ENCODE data around the gene ETV5. TPM values are rescaled to one million over a fixed set of nuclear protein-coding genes. Genes with fewer than 3 reads are reported as not detected.

ETV5 gene
- 61.0 and 63.4 TPM in 2 replicates for total RNA-seq
- long read RNA-seq, partial matches to known transcripts, result 8 of 24 reads
- long read RNA-seq, other reads (novel, unspliced or antisense), result 14 of 24 reads

GRCh38 chr3:186108941-186109865, at the start of gene ETV5:
TSS of gene ETV5 (minus strand) at chr3:186109089. CDS start at chr3:186105868, 3,221 bp downstream.
- H3K36me3 Mint-ChIP-seq (ENCODE audit: low read depth), result no peaks in the 10 kb centered on the region
- H3K27ac Mint-ChIP-seq (ENCODE audit: unreplicated experiment), result peak within 1 kb of the TSS; percentile 99
- H3K4me1 Mint-ChIP-seq, result peaks cover 67% of the 10 kb centered on the region
- peaks cover 20% of the 10 kb centered on the region for H3K27me3 Mint-ChIP-seq (ENCODE audit: low read depth)
- peak within 1 kb of the TSS; percentile 93 for H3K4me3 Mint-ChIP-seq
- TF ChIP-seq, protein P1, sequence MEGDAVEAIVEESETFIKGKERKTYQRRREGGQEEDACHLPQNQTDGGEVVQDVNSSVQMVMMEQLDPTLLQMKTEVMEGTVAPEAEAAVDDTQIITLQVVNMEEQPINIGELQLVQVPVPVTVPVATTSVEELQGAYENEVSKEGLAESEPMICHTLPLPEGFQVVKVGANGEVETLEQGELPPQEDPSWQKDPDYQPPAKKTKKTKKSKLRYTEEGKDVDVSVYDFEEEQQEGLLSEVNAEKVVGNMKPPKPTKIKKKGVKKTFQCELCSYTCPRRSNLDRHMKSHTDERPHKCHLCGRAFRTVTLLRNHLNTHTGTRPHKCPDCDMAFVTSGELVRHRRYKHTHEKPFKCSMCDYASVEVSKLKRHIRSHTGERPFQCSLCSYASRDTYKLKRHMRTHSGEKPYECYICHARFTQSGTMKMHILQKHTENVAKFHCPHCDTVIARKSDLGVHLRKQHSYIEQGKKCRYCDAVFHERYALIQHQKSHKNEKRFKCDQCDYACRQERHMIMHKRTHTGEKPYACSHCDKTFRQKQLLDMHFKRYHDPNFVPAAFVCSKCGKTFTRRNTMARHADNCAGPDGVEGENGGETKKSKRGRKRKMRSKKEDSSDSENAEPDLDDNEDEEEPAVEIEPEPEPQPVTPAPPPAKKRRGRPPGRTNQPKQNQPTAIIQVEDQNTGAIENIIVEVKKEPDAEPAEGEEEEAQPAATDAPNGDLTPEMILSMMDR (conservative IDR thresholded peaks at IDR 0.05), result no peak
- DNase-seq (ENCODE audit: low read depth, low spot score), result peak; percentile 94
- H3K9me3 Mint-ChIP-seq, result no peaks in the 10 kb centered on the region

DNA sequence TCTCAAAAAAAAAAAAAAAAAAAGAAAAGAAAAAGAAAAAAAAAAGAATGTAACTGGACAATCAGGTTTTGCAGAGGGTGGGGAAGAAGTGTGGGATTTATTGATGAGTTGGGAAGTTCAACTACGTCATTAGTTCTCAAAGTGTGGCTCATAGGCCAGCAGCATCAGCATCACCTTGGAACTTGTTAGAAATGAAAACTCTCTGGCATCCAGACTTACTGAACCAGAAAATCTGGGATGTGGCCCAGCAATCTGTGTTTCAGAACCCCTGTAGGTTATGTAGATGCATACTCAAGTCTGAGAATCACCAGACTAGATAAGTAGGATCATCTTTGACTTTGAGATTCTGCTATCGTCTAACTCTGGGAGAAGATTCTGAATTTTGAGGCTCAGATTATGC, 45.8 kb upstream of the ETV5 start:
- TF ChIP-seq, protein P1 (conservative IDR thresholded peaks at IDR 0.05), result no peak
- no peaks in the 10 kb centered on the region for H3K9me3 Mint-ChIP-seq

GRCh38 chr3:186152889-186153292, 44.0 kb upstream of the ETV5 start:
- H3K4me1 Mint-ChIP-seq, result peaks cover 7% of the 10 kb centered on the region
- H3K9me3 Mint-ChIP-seq, result no peaks in the 10 kb centered on the region
- TF ChIP-seq, protein P1 (conservative IDR thresholded peaks at IDR 0.05), result no peak
- no peak overlapping the region for H3K4me3 Mint-ChIP-seq
- no peak for DNase-seq (ENCODE audit: low read depth, low spot score)
- H3K27me3 Mint-ChIP-seq (ENCODE audit: low read depth), result no peaks in the 10 kb centered on the region
- H3K27ac Mint-ChIP-seq (ENCODE audit: unreplicated experiment), result no peak overlapping the region
- no peaks in the 10 kb centered on the region for H3K36me3 Mint-ChIP-seq (ENCODE audit: low read depth)

More for the DNA sequence above, 45.8 kb upstream of the ETV5 start:
- no peaks in the 10 kb centered on the region for H3K36me3 Mint-ChIP-seq (ENCODE audit: low read depth)
- no peaks in the 10 kb centered on the region for H3K27me3 Mint-ChIP-seq (ENCODE audit: low read depth)
- peaks cover 7% of the 10 kb centered on the region for H3K4me1 Mint-ChIP-seq
- DNase-seq (ENCODE audit: low read depth, low spot score), result no peak
- H3K27ac Mint-ChIP-seq (ENCODE audit: unreplicated experiment), result no peak overlapping the region
- H3K4me3 Mint-ChIP-seq, result no peak overlapping the region

- TF ChIP-seq, protein P1 (conservative IDR thresholded peaks at IDR 0.05), result no peak
- Mint-ChIP-seq H3K9me3 (no peaks in the 10 kb centered on the region), H3K36me3 (ENCODE audit: low read depth) (no peaks in the 10 kb centered on the region), H3K4me3 (no peak overlapping the region), H3K4me1 (peaks cover 7% of the 10 kb centered on the region), H3K27ac (ENCODE audit: unreplicated experiment) (no peak overlapping the region), H3K27me3 (ENCODE audit: low read depth) (no peaks in the 10 kb centered on the region)
- no peak for DNase-seq (ENCODE audit: low read depth, low spot score)
Observed at GRCh38 chr3:186152361-186152798, 43.5 kb upstream of the ETV5 start.

DNA sequence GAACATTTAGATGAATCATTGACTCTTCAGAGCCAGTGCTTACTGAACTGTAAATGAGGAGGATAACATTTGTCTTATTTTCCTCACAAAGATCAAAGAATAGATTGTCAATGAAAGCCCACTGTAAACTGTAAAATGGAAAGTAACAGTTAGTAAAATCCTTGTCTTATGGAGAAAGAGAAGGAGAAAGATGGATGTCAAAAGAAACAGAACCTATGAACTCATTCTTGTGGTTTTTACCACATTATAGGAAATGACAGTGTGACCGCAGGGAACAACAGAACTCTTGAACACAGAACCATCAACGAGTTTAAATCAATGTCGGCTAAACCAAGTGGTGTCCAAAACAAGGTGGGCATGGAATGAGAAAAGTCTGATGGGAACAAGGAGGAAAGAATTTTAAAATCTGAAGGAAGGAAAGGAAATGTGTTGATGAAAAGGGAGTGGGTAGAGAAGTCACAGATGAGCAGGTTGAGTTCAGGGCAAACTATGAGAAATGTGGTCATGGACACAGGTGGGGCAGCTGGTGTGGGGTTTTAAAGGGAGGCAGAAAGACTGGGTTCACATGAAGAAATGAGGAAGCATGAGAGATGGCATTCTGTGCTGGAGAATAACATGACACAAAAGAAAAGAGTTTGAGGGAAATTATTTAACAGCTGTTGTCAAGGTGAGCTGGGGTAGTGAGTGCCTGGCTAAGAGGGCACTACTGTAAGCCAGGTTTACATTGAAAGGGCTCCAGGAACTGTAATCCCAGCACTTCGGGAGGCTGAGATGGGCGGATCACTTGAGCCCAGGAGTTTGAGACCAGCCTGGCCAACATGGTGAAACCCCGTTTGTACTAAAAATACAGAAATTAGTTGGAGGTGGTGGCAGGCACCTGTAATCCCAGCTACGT, 42.4 kb upstream of the ETV5 start:
- Mint-ChIP-seq H3K4me1 (peaks cover 7% of the 10 kb centered on the region), H3K9me3 (no peaks in the 10 kb centered on the region), H3K36me3 (ENCODE audit: low read depth) (no peaks in the 10 kb centered on the region), H3K27ac (ENCODE audit: unreplicated experiment) (no peak overlapping the region), H3K27me3 (ENCODE audit: low read depth) (no peaks in the 10 kb centered on the region), H3K4me3 (no peak overlapping the region)
- TF ChIP-seq, protein P1 (conservative IDR thresholded peaks at IDR 0.05), result no peak
- DNase-seq (ENCODE audit: low read depth, low spot score), result no peak
